Lower leg skin (tissue), 4 donors: Measurements from ENCODE around the gene NEURL1. TPM values are rescaled to one million over a fixed set of nuclear protein-coding genes. Genes with fewer than 3 reads are reported as not detected.

Source experiments
- DNase-seq, 2 donors: peaks; one replicate each; pipeline ENCODE4 v3.0.0-alpha.2; 2019; ENCODE audit warnings: low spot score in 2 of 2
- H3K4me3 ChIP-seq: fragments of 200-600 bp; sonication (generic); 2 replicates; pipeline ENCODE4 v1.5.1; 2017; ENCODE audit warnings: mild to moderate bottlenecking, low read depth; ENCODE audit not compliant: poor library complexity, severe bottlenecking
- CTCF ChIP-seq, 3 donors: fragments of 450-650 bp; IDR thresholded peaks; one replicate each; pipeline ENCODE4 v1.5.1; 2016; ENCODE audit warnings: antibody characterized with exemption in 3 of 3, mild to moderate bottlenecking in 3 of 3, moderate library complexity in 2 of 3
- POLR2A ChIP-seq, 2 donors: fragments of 450-650 bp; IDR thresholded peaks; one replicate each; pipeline ENCODE4 v1.6.1; 2016 to 2017; ENCODE audit warnings: antibody characterized with exemption in 2 of 2, mild to moderate bottlenecking in 1 of 2, moderate library complexity in 1 of 2
- WGBS, 2 donors: methylation state at CpG; one replicate each; pipeline ENCODE4 v1.1.5; 2018; 5-methylcytosine and 5-hydroxymethylcytosine counted together
- intact Hi-C: fragments of 100-400 bp; cut with DNase I; formaldehyde crosslinking; loops from one replicate; pipeline ENCODE4 v1.15.0; 2023; ENCODE audit warnings: low total_unique reads
- total RNA-seq, 4 donors: library from RNA; depleted of rRNA; stranded (reverse); fragments of >200 nt; gene quantifications; one replicate each; pipeline ENCODE4 v1.1.0, GENCODE V29; 2016

NEURL1 gene
- total RNA-seq, 4 donors from 2014 or later, result 0.13 to 0.23 (median 0.22) TPM; not detected in 1

GRCh38 chr10:103633846-103634245 lies 140.3 kb downstream of the NEURL1 start:
- no peak for TF ChIP-seq CTCF (IDR thresholded peaks at IDR 0.05)
- TF ChIP-seq POLR2A (IDR thresholded peaks at IDR 0.05), result no peak
- intact Hi-C loops, result no loop called here
- no peak overlapping the region for H3K4me3 ChIP-seq
- DNase-seq, result no peak
- 84 to 93% methylated on average over 7 of the region's 7 CpGs for WGBS, 2 donors

GRCh38 chr10:103635580-103635979 lies 142.1 kb downstream of the NEURL1 start:
- H3K4me3 ChIP-seq, result no peak overlapping the region
- WGBS, 2 donors, result 45 to 50% methylated on average over 5 of the region's 5 CpGs
- TF ChIP-seq CTCF (IDR thresholded peaks at IDR 0.05), result no peak
- TF ChIP-seq POLR2A (IDR thresholded peaks at IDR 0.05), result no peak
- intact Hi-C loops, result no loop called here
- no peak for DNase-seq

GRCh38 chr10:103636492-103636891 lies 143.0 kb downstream of the NEURL1 start:
- TF ChIP-seq CTCF (IDR thresholded peaks at IDR 0.05) (no peak), POLR2A (IDR thresholded peaks at IDR 0.05) (no peak)
- no peak for DNase-seq
- intact Hi-C loops, result no loop called here
- WGBS, 2 donors, result 64 to 74% methylated on average over 5 of the region's 5 CpGs
- H3K4me3 ChIP-seq, result no peak overlapping the region

- DNase-seq, result no peak
- intact Hi-C loops, result no loop called here
- no peak overlapping the region for H3K4me3 ChIP-seq
- TF ChIP-seq POLR2A (IDR thresholded peaks at IDR 0.05) (no peak), CTCF (IDR thresholded peaks at IDR 0.05) (no peak)
- WGBS, 2 donors, result 46 to 63% methylated on average over 7 to 10 of the region's 10 CpGs
These were observed 143.5 kb downstream of the NEURL1 start for GRCh38 chr10:103637011-103637410.

DNA sequence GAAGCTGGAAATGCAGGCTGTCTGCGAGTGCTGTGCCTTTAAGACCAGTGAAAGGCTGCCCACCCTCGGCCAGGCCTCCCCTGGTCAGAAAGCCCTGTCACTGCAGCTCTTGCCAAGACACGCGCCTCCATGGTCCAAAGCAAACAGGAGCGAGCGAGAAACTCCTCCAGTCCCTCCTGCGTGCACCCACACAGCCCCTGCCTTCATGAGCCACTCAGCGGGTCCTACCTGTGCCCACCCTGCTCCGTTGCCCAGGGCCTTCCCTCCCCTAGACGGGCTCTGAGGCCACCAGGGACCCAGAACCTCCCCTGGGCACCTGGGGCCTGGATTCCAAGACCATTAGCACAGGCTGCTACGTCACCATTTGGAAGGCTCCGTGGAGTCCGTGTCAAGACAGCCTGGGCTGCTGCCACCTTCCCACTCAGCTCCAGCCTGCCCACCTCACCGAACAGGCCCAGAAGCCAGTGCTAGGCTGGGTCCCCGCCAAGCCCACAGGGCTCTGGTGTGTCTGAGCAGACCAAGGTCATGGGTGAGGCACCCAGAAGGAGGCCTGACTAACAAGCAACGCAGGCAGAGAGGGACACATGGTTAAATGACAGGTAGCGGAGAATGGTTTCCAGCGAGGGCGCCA lies 144.5 kb downstream of the NEURL1 start:
- H3K4me3 ChIP-seq, result no peak overlapping the region
- intact Hi-C loops, result no loop called here
- DNase-seq, result no peak
- no peak for TF ChIP-seq CTCF (IDR thresholded peaks at IDR 0.05)
- TF ChIP-seq POLR2A (IDR thresholded peaks at IDR 0.05), result no peak
- 35 to 59% methylated on average over 17 to 19 of the region's 19 CpGs for WGBS, 2 donors

DNA sequence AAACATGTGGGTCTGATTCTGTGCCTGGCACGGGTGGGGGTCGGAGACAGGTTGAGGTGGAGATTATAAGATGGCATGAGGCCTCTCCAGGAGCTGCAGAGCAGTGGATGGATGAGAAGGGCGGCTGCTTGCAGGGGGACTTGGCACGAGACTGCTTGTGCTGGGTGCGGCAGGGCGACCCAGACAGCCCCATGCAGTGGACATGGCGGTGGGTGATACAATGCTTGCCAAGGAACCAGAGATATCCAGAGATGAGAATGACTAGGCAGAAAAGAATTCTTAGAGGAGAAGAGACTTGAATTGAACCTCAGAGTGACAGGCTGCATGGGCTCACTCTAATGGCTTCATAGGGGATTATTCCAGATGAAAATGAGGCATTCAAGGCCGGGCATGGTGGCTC lies 145.4 kb downstream of the NEURL1 start:
- DNase-seq, result no peak
- WGBS, 2 donors, result 78 to 84% methylated on average over 8 of the region's 8 CpGs
- TF ChIP-seq CTCF (IDR thresholded peaks at IDR 0.05) (no peak), POLR2A (IDR thresholded peaks at IDR 0.05) (no peak)
- intact Hi-C loops, result no loop called here
- H3K4me3 ChIP-seq, result no peak overlapping the region
